ENCODE results near the gene MPPED2.

- TF ChIP-seq POLR2A (IDR thresholded peaks at IDR 0.05; ENCODE audit: low read depth): no peak
- TF ChIP-seq, protein P1, sequence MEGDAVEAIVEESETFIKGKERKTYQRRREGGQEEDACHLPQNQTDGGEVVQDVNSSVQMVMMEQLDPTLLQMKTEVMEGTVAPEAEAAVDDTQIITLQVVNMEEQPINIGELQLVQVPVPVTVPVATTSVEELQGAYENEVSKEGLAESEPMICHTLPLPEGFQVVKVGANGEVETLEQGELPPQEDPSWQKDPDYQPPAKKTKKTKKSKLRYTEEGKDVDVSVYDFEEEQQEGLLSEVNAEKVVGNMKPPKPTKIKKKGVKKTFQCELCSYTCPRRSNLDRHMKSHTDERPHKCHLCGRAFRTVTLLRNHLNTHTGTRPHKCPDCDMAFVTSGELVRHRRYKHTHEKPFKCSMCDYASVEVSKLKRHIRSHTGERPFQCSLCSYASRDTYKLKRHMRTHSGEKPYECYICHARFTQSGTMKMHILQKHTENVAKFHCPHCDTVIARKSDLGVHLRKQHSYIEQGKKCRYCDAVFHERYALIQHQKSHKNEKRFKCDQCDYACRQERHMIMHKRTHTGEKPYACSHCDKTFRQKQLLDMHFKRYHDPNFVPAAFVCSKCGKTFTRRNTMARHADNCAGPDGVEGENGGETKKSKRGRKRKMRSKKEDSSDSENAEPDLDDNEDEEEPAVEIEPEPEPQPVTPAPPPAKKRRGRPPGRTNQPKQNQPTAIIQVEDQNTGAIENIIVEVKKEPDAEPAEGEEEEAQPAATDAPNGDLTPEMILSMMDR (IDR thresholded peaks at IDR 0.05): no peak
These were observed 156.6 kb downstream of the MPPED2 start for GRCh38 chr11:30429550-30429949.

All from esophagus muscularis mucosa (tissue), 3 donors.